Lower leg skin (tissue), 4 donors: Measurements from ENCODE around the gene CARD14. TPM values are rescaled to one million over a fixed set of nuclear protein-coding genes. Genes with fewer than 3 reads are reported as not detected.

ENCODE experiments used
- DNase-seq, 2 donors: peaks; one replicate each; pipeline ENCODE4 v3.0.0-alpha.2; 2019; ENCODE audit warnings: low spot score in 2 of 2
- H3K4me3 ChIP-seq: fragments of 200-600 bp; sonication (generic); 2 replicates; pipeline ENCODE4 v1.5.1; 2017; ENCODE audit warnings: mild to moderate bottlenecking, low read depth; ENCODE audit not compliant: poor library complexity, severe bottlenecking
- POLR2A ChIP-seq, 2 donors: fragments of 450-650 bp; IDR thresholded peaks; one replicate each; pipeline ENCODE4 v1.6.1; 2016 to 2017; ENCODE audit warnings: antibody characterized with exemption in 2 of 2, mild to moderate bottlenecking in 1 of 2, moderate library complexity in 1 of 2
- WGBS, 2 donors: methylation state at CpG; one replicate each; pipeline ENCODE4 v1.1.5; 2018; 5-methylcytosine and 5-hydroxymethylcytosine counted together
- intact Hi-C: fragments of 100-400 bp; cut with DNase I; formaldehyde crosslinking; loops from one replicate; pipeline ENCODE4 v1.15.0; 2023; ENCODE audit warnings: low total_unique reads
- total RNA-seq, 4 donors: library from RNA; depleted of rRNA; stranded (reverse); fragments of >200 nt; gene quantifications; one replicate each; pipeline ENCODE4 v1.1.0, GENCODE V29; 2016
- TF ChIP-seq, protein P1 (sequence below), 3 donors: fragments of 450-650 bp; IDR thresholded peaks; one replicate each; pipeline ENCODE4 v1.5.1; 2016; ENCODE audit warnings: antibody characterized with exemption in 3 of 3, mild to moderate bottlenecking in 3 of 3, moderate library complexity in 2 of 3

The CARD14 gene
- total RNA-seq, 4 donors from 2014 or later = 52.3 to 73.2 (median 57.5) TPM

GRCh38 chr17:80225230-80225629 lies 55.4 kb downstream of the CARD14 start:
- intact Hi-C loops = no loop called here
- no peak for TF ChIP-seq POLR2A (IDR thresholded peaks at IDR 0.05)
- TF ChIP-seq, protein P1, sequence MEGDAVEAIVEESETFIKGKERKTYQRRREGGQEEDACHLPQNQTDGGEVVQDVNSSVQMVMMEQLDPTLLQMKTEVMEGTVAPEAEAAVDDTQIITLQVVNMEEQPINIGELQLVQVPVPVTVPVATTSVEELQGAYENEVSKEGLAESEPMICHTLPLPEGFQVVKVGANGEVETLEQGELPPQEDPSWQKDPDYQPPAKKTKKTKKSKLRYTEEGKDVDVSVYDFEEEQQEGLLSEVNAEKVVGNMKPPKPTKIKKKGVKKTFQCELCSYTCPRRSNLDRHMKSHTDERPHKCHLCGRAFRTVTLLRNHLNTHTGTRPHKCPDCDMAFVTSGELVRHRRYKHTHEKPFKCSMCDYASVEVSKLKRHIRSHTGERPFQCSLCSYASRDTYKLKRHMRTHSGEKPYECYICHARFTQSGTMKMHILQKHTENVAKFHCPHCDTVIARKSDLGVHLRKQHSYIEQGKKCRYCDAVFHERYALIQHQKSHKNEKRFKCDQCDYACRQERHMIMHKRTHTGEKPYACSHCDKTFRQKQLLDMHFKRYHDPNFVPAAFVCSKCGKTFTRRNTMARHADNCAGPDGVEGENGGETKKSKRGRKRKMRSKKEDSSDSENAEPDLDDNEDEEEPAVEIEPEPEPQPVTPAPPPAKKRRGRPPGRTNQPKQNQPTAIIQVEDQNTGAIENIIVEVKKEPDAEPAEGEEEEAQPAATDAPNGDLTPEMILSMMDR (IDR thresholded peaks at IDR 0.05) = no peak

DNA sequence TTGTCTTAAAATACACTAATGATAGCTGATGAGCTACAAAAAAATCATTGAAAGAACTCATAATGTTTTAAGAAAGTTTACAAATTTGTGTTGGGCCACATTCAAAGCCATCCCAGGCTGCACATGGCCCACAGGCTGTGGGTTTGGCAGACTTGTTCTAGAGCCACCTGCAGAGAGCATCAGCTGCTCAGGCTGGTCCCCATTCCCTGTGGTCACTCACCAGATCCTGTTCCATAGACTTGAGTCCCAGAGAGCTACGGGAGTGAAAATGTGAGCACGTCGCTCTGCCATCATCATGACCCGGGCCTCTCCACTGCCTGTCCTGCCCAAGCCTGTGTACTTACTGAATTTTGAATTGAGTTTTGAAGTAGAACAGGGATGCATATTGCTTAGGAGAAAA lies 57.3 kb downstream of the CARD14 start:
- 93 to 96% methylated on average over 4 of the region's 4 CpGs for WGBS, 2 donors
- H3K4me3 ChIP-seq = no peak overlapping the region
- intact Hi-C loops = no loop called here
- no peak for DNase-seq
- TF ChIP-seq, protein P1 (IDR thresholded peaks at IDR 0.05) = no peak
- no peak for TF ChIP-seq POLR2A (IDR thresholded peaks at IDR 0.05)

More at GRCh38 chr17:80225230-80225629, 55.4 kb downstream of the CARD14 start:
- no peak overlapping the region for H3K4me3 ChIP-seq
- 89% methylated on average over 6 of the region's 6 CpGs for WGBS, 2 donors
- no peak for DNase-seq

GRCh38 chr17:80227666-80228065 lies 57.8 kb downstream of the CARD14 start:
- 86 to 98% methylated on average over 5 to 11 of the region's 11 CpGs for WGBS, 2 donors
- intact Hi-C loops = no loop called here
- no peak for TF ChIP-seq POLR2A (IDR thresholded peaks at IDR 0.05)
- no peak for DNase-seq
- H3K4me3 ChIP-seq = no peak overlapping the region

- H3K4me3 ChIP-seq = no peak overlapping the region
- TF ChIP-seq POLR2A (IDR thresholded peaks at IDR 0.05) = no peak
- TF ChIP-seq, protein P1 (IDR thresholded peaks at IDR 0.05) = no peak
- intact Hi-C loops = no loop called here
- DNase-seq = no peak
- 89 to 91% methylated on average over 13 to 14 of the region's 14 CpGs for WGBS, 2 donors
Measured at GRCh38 chr17:80228477-80228876, 58.6 kb downstream of the CARD14 start.

DNA sequence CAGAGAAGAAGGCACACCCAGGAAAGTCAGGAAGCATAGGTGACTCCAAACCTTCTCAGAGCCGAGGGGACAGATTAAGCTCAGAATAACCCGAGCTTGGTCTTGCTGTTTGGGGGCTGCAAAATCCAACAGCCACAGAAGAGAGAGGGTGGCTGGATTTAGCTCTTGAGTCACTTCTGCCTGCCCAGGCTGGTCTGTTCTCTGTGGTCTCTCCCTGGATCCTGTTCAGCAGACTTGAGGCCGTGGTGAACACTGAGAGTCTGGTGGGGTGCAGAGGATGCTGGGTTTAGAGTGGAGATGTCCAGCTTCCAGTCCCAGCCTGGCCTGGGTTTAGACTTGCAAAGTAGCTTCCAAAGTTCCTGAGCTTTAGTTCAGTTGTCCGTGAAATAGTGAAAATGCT lies 59.2 kb downstream of the CARD14 start:
- TF ChIP-seq, protein P1 (IDR thresholded peaks at IDR 0.05) = no peak
- no peak for TF ChIP-seq POLR2A (IDR thresholded peaks at IDR 0.05)
- no peak overlapping the region for H3K4me3 ChIP-seq
- no peak for DNase-seq
- intact Hi-C loops = no loop called here
- WGBS, 2 donors = 89 to 98% methylated on average over 3 to 4 of the region's 4 CpGs

- no peak for DNase-seq
- TF ChIP-seq, protein P1 (IDR thresholded peaks at IDR 0.05) = no peak
- no peak for TF ChIP-seq POLR2A (IDR thresholded peaks at IDR 0.05)
- 97 to 100% methylated on average over 1 of the region's 1 CpG for WGBS, 2 donors
- intact Hi-C loops = no loop called here
- H3K4me3 ChIP-seq = no peak overlapping the region
Measured at GRCh38 chr17:80232438-80232837, 62.6 kb downstream of the CARD14 start.
